HG02610 (cell line): ENCODE data around the gene CD244.

Experiments used
- ATAC-seq: cut with Tn5 transposase; IDR thresholded peaks from one replicate; pipeline ENCODE4 v1.9.1; 2021; ENCODE audit warnings: mild to moderate bottlenecking, moderate library complexity; ENCODE audit not compliant: unreplicated experiment

The CD244 gene

DNA sequence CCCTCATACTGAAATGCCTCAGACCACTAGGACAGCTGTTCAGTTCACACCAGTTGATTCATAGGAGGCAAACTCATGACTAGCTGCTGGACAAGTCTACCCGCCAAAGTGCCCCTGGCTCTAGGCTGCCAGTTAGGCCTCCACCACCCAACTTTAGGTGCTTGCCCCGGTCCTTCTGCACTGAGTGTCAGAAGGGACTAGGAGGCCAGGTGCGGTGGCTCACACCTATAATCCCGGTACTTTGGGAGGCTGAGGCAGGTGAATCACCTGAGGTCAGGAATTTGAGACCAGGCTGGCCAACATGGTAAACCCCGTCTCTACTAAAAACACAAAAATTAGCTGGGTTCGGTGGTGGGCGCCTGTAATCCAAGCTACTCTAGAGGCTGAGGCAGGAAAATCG is 47.8 kb downstream of the CD244 start:
- no peak for ATAC-seq

DNA sequence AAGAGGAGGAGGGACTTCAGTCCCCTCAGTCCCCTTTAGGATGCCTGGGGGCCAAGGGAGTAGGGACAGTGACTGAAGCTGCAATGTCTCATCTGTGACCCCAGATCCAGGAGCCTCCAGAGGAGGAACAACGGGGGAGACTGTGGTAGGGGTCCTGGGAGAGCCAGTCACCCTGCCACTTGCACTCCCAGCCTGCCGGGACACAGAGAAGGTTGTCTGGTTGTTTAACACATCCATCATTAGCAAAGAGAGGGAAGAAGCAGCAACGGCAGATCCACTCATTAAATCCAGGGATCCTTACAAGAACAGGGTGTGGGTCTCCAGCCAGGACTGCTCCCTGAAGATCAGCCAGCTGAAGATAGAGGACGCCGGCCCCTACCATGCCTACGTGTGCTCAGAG is 48.4 kb downstream of the CD244 start:
- ATAC-seq: no peak

DNA sequence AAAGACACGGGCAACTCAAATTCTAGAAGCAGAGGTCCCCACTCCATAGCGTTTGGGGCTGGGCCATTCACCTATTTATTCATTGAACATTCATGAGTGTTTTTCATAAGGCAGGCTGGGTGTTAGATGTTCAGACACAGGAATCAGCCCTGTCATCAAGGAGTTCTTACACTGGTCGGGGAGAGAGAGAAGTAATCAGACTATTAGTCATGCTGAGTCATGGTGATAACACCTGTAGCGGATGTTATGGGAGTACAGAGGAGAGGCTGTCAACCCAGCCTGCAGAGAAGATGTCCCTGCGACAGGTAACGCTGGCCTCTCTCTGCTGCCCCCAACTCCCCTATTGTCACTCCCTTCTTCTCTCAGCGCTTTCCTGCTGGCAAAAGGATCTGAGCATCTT is 49.5 kb downstream of the CD244 start:
- ATAC-seq: peak; percentile 86

DNA sequence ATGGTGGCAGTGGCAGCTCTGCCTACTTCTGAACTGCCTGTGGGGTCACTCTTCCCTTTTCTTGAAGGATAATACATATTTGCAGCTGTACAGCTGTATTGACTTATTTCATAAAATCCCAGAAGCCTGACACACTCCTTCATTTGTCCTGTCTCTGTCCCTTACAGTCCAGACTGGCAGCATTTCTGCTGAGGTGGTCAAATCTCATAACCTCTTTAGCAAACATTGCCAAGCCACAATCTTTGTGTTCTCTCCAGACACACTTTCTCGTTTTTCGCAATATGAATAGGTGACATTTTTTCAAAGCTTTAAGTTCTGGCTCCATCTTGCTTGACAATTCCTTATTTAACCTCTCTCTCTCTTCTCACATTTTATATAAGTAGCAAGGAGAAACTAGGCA is 51.5 kb downstream of the CD244 start:
- no peak for ATAC-seq

DNA sequence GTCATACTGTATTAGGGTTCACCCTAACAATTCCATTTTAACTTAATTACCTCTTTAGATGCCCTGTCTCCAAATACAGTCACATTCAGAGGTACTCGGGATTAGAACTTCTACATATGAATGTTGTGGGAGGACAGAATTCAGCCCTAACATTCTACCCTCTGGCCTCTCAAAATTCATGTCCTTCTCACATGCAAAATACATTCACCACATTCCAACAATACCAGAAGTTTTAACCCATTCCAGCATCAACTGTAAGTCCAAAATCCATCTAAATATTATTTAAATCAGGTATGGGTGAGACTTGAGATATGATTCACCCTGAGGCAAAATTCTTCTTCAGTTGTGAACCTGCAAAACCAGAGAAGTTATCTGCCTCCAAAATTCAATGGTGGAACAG is 52.2 kb downstream of the CD244 start:
- no peak for ATAC-seq

DNA sequence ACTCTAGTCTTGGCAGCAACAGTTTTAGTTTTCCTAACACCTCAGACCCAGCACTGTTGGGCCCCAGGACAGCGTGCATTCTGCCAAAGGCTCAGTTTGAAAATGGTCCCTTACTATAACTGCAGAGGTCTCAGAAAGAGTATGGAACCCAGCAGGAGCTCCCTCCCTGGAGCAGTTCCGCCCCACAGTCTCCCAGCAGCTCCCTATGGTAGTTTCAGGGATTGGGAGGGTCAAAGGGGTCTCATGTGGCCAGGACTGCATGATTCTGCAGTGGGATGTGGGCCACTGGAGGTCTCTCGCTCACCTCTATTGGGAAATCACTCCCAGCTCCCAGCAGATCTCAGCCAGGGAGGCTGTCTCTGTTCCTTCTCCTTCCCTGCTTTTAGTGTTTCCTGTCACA is 54.4 kb downstream of the CD244 start:
- no peak for ATAC-seq

DNA sequence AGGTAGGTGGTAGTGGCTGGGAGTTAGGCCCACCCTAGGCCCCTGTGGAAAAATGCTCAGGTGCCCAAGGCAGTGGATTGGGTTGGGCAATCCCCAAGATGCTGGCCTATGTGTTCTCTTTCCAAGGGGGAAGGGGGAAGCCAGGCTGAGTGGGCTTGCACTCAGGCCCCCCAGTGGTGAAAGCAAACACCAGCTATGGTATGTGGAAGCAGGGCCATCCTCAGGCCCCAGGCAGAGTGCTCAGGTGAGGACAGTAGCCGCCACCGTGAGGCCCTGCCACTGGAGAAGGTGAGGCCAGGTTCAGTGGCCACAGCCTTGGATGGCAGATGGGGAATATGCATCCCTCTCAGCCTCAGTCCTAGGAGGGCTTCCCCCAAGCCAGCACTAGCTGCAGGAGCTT is 54.9 kb downstream of the CD244 start:
- no peak for ATAC-seq

DNA sequence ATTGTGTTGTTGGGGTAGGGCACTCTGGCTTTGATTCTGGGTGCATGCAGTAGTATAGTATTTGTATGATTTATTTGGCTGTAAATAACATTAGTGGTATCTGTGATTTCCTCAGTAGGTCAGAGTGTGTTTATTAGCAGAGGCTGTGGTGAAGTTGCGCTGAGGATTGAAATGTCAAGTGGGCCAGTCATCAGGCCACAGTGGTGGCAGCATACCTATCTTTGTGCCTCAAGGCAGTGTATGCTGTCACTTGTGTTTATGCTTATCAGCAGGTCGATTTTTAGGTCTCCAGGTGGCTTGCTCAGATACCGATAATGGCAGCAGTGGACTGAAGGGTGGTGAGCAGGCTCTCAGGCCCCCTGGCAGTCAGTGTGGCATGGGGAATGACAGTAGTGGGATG is 55.4 kb downstream of the CD244 start:
- ATAC-seq: no peak

DNA sequence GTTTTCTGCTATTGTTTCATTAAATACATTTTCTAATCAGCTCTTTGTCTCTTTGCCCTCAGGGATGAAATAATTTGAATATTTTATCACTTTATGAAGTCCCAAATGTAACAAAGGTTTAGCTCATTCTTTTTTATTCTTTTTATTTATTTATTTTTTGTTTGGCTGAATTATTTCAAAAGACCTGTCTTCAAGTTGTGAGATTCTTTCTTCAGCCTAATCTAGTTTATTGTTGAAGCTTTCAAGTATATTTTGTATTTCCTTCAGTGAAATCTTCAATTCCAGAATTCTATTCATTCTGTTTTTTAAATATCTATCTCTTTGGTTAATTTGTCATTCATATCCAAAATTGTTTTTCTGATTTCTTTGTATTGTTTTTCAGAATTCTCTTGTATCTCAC is 55.9 kb downstream of the CD244 start:
- ATAC-seq: no peak

DNA sequence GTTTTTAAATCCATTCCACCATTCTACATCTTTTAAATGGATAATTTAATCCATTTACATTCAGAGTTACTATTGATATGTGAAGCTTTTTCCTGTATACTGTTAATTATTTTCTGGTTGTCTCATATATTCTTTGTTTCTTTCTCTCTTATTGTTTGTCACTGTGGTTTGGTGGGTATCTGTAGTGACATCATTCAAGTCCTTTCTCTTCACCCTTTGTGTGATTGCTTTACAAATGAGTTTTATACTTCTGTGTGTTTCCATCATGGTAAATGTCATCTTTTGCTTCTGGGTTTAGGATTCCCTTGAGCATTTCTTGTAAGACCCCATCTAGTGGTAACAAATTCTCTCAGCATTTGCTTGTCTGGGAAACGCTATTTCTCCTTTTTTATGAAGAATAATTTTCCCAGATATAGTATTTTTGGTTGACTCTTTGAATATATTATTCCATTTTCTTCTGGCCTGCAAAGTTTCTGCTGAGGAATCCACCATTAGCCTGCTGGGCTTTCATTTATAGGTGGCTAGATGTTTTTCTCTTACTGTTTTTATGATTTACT is 56.5 kb downstream of the CD244 start:
- no peak for ATAC-seq

DNA sequence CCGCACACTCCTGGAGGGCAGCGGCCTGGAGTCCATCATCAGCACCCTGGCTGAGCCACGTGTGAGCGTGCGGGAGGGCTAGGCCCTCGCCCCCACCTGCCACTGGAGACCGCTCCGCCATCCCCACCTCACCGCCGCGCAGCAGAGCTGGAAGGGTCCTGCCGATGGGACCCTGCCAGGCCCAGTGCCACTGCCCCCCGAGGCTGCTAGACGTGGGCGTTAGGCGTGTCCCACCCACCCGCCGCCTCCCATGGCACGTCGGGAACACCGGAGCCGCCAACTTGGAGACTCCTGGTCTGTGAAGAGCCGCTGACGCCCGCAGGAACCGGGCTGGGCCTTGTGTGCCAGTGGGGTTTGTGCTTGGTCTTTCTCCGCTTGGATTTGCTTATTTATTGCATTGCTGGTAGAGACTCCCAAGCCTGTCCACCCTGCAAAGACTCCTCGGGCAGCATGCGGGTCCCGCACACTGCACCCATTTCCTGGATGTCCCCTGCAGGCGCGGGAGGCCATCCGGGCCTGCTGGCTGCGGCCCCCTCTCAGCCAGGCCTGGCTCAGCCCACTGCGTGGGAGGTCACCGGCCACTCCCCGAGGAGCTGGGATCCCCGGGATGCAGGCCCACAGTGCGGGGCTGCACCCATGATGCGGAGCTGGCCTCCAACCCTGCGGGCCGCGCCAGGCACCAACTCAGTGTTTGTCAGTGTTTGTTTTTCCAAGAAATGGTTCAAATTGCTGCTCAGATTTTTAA is 60.7 kb downstream of the CD244 start:
- no peak for ATAC-seq

DNA sequence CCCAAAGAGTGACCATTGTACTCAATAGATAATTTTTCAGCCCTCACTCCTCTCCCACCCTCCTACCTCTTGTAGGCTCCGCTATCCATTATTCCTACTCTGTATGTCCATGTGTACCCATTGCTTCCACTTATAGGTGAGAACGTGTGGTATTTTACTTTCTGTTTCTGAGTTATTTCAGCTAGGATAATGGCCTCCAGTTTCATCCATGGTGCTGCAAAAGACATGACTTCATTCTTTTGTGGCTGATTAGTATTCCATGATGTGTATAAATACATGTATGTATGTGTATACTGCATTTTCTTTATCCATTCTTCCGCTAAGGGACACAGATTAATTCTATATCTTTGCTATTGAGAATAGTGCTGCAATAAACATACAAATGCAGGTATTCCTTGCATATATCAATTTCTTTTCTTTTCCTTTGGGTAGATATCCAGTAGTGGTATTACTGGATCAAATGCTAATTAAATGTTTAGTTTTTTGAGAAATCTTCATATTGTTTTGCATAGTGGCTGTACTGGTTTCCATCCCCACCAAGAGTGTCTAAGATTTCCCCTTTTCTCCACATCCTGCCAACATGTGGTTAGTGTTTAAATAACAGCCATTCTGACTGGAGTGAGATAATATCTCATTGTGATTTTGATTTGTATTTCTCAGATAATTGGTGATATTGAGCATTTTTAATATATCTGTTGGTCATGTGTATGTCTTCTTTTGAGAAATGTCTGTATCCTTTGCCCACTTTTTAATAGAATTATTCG is 61.9 kb downstream of the CD244 start:
- no peak for ATAC-seq

DNA sequence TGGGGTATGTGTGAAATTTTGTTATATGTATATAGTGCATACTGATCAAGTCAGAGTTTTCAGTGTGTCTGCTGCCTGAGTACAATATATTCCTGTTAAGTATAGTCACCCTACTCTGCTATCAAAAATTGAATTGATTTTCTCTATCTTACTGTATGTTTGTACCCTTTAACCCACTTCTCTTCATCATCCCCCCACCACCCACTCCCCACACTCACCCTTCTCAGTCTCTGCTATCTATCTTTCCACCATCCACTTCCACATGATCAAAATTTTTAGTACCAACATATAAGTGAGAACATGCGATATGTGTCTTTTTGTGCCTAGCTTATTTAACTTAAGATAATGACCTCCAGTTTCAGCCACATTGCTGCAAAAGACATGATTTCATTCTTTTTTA is 62.5 kb downstream of the CD244 start:
- ATAC-seq: no peak

DNA sequence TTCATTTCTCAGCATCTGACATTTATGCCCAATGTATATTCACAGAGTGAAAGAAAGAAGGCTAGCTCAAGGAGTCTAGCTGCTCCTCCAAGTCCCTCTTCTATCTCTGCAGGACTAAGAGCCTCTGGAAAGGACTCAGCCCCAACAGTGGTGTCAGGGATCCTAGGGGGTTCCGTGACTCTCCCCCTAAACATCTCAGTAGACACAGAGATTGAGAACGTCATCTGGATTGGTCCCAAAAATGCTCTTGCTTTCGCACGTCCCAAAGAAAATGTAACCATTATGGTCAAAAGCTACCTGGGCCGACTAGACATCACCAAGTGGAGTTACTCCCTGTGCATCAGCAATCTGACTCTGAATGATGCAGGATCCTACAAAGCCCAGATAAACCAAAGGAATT is 63.0 kb downstream of the CD244 start:
- no peak for ATAC-seq

DNA sequence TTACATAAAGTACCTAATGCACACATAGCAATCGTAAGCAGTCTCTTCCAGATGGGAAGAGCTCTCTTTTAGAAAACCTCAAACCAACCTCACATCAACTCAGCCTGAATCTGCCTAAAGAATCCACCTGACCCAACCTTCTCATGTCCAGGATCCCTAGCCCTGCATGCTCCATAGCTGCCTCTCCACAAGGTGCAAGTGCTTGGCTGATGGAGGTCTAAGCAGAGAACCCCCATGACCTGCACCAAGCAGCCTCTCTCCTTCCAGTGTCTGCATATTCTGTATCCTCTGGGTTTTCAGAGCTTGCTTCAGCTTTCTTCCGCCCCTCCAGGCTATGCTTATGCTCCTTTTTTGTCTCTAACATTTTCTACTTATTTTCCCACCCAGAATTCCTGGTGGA is 64.2 kb downstream of the CD244 start:
- ATAC-seq: no peak

DNA sequence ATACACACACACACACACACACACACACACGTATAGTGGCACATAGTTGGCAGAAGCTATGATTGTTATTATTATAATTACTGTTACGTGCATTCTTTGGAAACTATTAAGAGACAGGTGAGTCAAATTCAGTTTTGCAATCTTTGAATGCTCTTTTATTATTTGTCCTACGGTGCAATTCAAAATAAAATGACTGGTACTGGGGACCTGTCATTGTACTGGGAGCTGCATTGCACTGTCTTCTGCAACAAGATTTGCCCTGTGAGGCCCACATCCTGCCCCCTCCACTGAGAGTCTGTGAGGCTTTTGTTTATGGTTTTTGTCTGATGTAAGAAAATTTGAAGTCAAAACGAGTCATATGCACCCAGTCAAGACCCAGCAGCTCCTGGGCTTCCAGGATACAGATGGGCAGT is 64.8 kb downstream of the CD244 start:
- ATAC-seq: no peak

DNA sequence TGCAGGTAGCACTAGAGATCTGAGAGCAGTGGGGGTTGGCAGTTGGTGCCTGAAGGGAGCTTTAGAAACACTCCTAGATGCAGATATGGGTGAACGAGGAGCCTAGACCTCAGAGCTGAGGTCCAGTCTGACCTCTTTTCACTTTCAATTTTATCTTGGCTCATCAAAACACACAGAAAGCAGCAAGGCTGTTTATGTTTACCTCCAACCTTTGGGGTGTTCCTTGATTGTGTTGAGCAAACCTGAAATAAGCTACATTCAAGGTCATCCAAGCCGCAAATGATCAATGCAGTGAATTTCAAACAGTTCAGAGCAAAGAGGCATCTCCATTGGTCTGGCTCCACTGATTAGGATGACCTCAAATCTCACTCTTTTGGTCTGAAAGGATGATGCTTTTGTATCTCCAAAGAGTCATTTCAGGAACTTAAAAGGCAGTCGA is 65.4 kb downstream of the CD244 start:
- ATAC-seq: no peak

DNA sequence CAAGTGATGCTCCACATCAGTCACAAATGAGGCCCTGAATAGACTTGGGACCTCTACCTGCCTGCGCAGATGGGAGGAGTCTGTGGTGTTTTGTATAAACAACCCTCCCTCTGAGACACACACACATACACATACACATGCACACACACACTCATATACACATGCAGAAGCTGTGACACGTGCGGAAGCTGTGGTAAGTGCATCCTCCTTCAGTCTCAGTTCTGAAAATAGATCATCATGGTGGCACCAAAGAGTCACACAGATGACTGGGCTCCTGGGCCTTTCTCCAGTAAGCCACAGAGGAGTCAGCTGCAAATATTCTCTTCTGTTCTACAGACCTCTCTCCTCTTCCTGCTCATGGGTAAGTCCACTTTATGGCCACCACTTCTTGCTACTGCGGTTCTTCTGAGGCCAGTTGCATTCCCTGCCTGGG is 66.7 kb downstream of the CD244 start, which contains the start of gene LY9:
LY9 (plus strand) TSS at position 224 of the 433 bp plus-strand sequence; CDS start at position 238, 14 bp downstream.
- ATAC-seq: peak; percentile 76

DNA sequence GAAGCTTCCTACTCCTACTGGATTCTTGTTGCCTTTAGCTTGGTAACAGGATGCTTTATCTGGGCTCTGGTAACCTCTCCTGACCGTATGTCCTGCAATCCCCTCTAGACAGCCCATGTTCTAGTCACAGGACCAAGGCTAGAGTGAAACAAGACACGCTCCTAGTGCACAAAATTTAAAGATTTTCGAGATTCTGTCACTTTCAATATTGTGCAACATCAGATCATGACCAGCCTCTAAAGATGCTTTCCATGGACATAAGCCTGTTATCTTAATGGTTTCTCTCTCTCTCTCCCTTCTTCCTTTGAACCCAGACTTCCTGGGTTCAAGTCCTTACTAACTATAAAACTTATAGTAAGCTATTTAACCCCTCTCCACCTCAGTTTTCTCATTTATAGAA is 68.3 kb downstream of the CD244 start:
- ATAC-seq: no peak

DNA sequence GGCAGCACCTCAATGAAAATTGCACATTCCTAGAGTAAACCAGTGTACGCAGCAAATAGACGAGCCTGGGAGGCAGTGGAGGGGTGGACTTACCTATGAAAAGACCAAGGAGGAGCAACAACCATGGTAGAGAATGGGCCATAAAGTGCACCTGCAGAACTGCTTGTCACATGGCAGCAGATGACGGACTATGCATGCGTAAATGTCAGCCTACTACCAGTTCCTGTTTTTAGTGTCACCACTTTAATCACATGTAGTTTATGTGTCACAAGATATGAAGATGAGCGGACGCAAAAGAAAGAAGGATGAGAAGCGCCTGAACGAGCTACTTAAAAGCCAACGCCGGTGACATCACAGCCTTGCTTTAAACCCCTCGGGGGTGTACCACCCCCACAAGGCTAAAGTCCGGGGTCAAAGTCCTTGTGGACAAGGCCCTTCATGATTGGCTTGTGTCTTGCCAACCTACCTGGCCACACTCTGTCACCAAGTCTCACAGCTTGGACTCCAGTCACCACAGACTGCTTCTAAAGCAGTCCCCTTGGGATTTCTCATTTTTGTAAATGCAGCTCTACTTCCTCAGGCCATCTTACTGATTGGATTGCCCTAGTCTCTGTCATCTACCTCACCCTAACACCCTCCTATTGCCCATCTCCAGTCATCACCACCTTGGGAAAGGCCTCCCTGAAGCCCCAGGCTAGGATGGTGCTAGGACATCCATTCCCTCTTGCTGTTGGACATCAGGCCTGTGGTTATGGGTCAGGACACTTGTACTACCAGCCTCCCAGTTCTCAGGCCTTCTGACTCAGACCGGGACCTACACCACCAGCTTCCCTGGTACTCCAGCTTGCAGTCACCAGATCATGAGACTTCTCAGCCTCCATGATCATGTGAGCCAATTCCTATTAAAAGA is 72.7 kb downstream of the CD244 start:
- ATAC-seq: peak; percentile 73
